GM12864 (cell line): ENCODE results near the gene ANTXRL.
"Not testable (repeated sequence)": the region's sequence is repeated elsewhere in the genome, so short reads cannot be mapped to it uniquely, and the experiment has no call there.

Experiments
- DNase-seq: peaks from one replicate; pipeline ENCODE4 v3.0.0-alpha.2; 2011; ENCODE audit warnings: low read depth
- H3K4me3 ChIP-seq: 2 replicates; pipeline ENCODE4 v1.5.1; 2011; ENCODE audit warnings: mild to moderate bottlenecking, low read depth, low read length, control low read depth
- CTCF ChIP-seq: IDR thresholded peaks from 2 replicates; pipeline ENCODE4 v1.5.1; 2011; ENCODE audit warnings: low read depth, mild to moderate bottlenecking, moderate library complexity, low read length, control low read depth, inconsistent platforms; ENCODE audit errors: missing control alignments

ANTXRL gene

GRCh38 chr10:46286991-46287693 is at the start of gene ANTXRL:
Gene ANTXRL, plus strand, starts transcription at chr10:46286997. Its CDS starts 266 bp downstream, at chr10:46287263.
- no peak for DNase-seq
- H3K4me3 ChIP-seq: no peak within 1 kb of the TSS
- no peak for TF ChIP-seq CTCF

GRCh38 chr10:46237815-46238510 is 48.8 kb upstream of the ANTXRL start:
- DNase-seq: no peak
- no peak for TF ChIP-seq CTCF

GRCh38 chr10:46239247-46239646 is 47.5 kb upstream of the ANTXRL start:
- no peak for TF ChIP-seq CTCF
- DNase-seq: no peak
- H3K4me3 ChIP-seq: no peak overlapping the region

More at GRCh38 chr10:46237815-46238510, 48.8 kb upstream of the ANTXRL start:
- H3K4me3 ChIP-seq: no peak overlapping the region

GRCh38 chr10:46239993-46240683 is 46.7 kb upstream of the ANTXRL start:
- TF ChIP-seq CTCF: no peak
- no peak for DNase-seq
- H3K4me3 ChIP-seq: no peak overlapping the region

- no peak for DNase-seq
- no peak overlapping the region for H3K4me3 ChIP-seq
- no peak for TF ChIP-seq CTCF
Observed at GRCh38 chr10:46240684-46241565, 45.9 kb upstream of the ANTXRL start.

- no peak overlapping the region for H3K4me3 ChIP-seq
- no peak for DNase-seq
- TF ChIP-seq CTCF: no peak
Observed at GRCh38 chr10:46245381-46245900, 41.4 kb upstream of the ANTXRL start.

GRCh38 chr10:46246400-46247180 is 40.2 kb upstream of the ANTXRL start:
- not testable (repeated sequence) for DNase-seq, H3K4me3 ChIP-seq
